Ascending aorta (tissue), 2 donors: ENCODE data around the gene RFTN1. TPM values are rescaled to one million over a fixed set of nuclear protein-coding genes. Genes with fewer than 3 reads are reported as not detected.

Experiments used
- DNase-seq, 2 donors: peaks; one replicate each; pipeline ENCODE4 v3.0.0-alpha.2; 2019; ENCODE audit warnings: low spot score in 2 of 2
- H3K27ac ChIP-seq, 2 donors: fragments of 200-600 bp; sonication (generic); one replicate each; pipeline ENCODE4 v1.5.1; 2016 to 2017; ENCODE audit warnings: mild to moderate bottlenecking in 1 of 2
- H3K27me3 ChIP-seq: fragments of 200-600 bp; sonication (generic); one replicate; pipeline ENCODE4 v1.5.1; 2017
- H3K36me3 ChIP-seq, 2 donors: fragments of 200-600 bp; sonication (generic); one replicate each; pipeline ENCODE4 v1.5.1; 2016
- H3K4me1 ChIP-seq, 2 donors: fragments of 200-600 bp; sonication (generic); one replicate each; pipeline ENCODE4 v1.5.1; 2016 to 2017; ENCODE audit warnings: mild to moderate bottlenecking in 1 of 2
- H3K4me3 ChIP-seq, 2 donors: fragments of 200-600 bp; sonication (generic); one replicate each; pipeline ENCODE4 v1.5.1; 2016 to 2017; ENCODE audit warnings: mild to moderate bottlenecking in 1 of 2
- H3K9me3 ChIP-seq, 2 donors: fragments of 200-600 bp; sonication (generic); one replicate each; pipeline ENCODE4 v1.5.1; 2016
- CTCF ChIP-seq, 3 experiments: fragments of 200-600 bp in 2 of 3; fragments of 450-650 bp in 1 of 3; sonication (generic) in 2 of 3; IDR thresholded peaks; one replicate each; pipeline ENCODE4 v1.5.1; 2016 to 2019; ENCODE audit warnings: antibody characterized with exemption in 3 of 3, mild to moderate bottlenecking in 1 of 3, moderate library complexity in 1 of 3
- intact Hi-C: fragments of 100-400 bp; cut with DNase I; formaldehyde crosslinking; loops from one replicate; pipeline ENCODE4 v1.15.1; 2023
- total RNA-seq: library from RNA; depleted of rRNA; stranded (reverse); fragments of >200 nt; gene quantifications from one replicate; pipeline ENCODE4 v1.1.0, GENCODE V29; 2016

Gene RFTN1
- total RNA-seq, 1 donor from 2014 or later, result 72.6 TPM

- Histone ChIP-seq H3K4me1 (peaks cover 0 to 10% of the 10 kb centered on the region in 2 donors), H3K36me3 (peaks cover 9 to 16% of the 10 kb centered on the region in 2 donors)
- intact Hi-C loops, result no loop called here
These were observed 242.6 kb downstream of the RFTN1 start for GRCh38 chr3:16270855-16271254.

GRCh38 chr3:16266714-16267113, 246.8 kb downstream of the RFTN1 start:
- H3K36me3 ChIP-seq, result peaks cover 6 to 15% of the 10 kb centered on the region in 2 donors
- no peak overlapping the region for H3K27ac ChIP-seq
- intact Hi-C loops, result loop anchor here (5.0 kb wide), 1 partner anchor 1614 kb away; the partner anchor contains the start of gene CCDC174
- H3K9me3 ChIP-seq, result no peaks in the 10 kb centered on the region
- no peak for TF ChIP-seq CTCF (IDR thresholded peaks at IDR 0.05)
- H3K4me3 ChIP-seq, result no peak overlapping the region
- DNase-seq, result no peak
- peaks cover 0 to 25% of the 10 kb centered on the region in 2 donors for H3K4me1 ChIP-seq
- no peaks in the 10 kb centered on the region for H3K27me3 ChIP-seq

More at GRCh38 chr3:16270855-16271254, 242.6 kb downstream of the RFTN1 start:
- no peak overlapping the region for H3K27ac ChIP-seq
- no peak overlapping the region for H3K4me3 ChIP-seq
- H3K9me3 ChIP-seq, result no peaks in the 10 kb centered on the region
- TF ChIP-seq CTCF (IDR thresholded peaks at IDR 0.05), result no peak
- H3K27me3 ChIP-seq, result no peaks in the 10 kb centered on the region
- DNase-seq, result no peak

Other genes starting within 250 kb of the RFTN1 start
- gene DPH3, start 248.8 kb downstream of the RFTN1 start, total RNA-seq, result 5.5 TPM
- 6.9 TPM for gene OXNAD1, start 248.5 kb downstream of the RFTN1 start, total RNA-seq
- not detected for gene DAZL, start 91.7 kb upstream of the RFTN1 start, total RNA-seq